HepG2 (cell line): ENCODE data around the gene STC2. TPM values are rescaled to one million over a fixed set of nuclear protein-coding genes. Genes with fewer than 3 reads are reported as not detected.
A peak's percentile ranks its signal among the peaks of the same experiment; 100 is the strongest.

ENCODE experiments used
- ATF1 ChIP-seq: IDR thresholded peaks from 2 replicates; pipeline ENCODE4 v1.6.1; 2016; ENCODE audit warnings: mild to moderate bottlenecking, control low read depth
- CBX2 ChIP-seq, 2 experiments: fragments of 200-600 bp in 1 of 2; sonication (generic); formaldehyde crosslinking in 1 of 2; IDR thresholded peaks; 2 replicates each; pipeline versions ENCODE4 v1.7.0 to v1.8.1; 2018 to 2022; ENCODE audit warnings: low read depth in 2 of 2, low read length in 1 of 2, mild to moderate bottlenecking in 1 of 2, missing genetic modification reagents in 1 of 2
- CCAR2 ChIP-seq: fragments of 200-400 bp; formaldehyde crosslinking; optimal IDR thresholded peaks from 2 replicates; pipeline ENCODE3; 2018; ENCODE audit warnings: low read depth, mild to moderate bottlenecking, low read length, moderate library complexity
- DR1 ChIP-seq: sonication (generic); formaldehyde crosslinking; IDR thresholded peaks from 2 replicates; pipeline ENCODE4 v1.8.0; 2021; ENCODE audit warnings: mild to moderate bottlenecking, missing genetic modification reagents, inconsistent platforms
- ELF4 ChIP-seq: sonication (generic); formaldehyde crosslinking; IDR thresholded peaks from 2 replicates; pipeline ENCODE4 v1.5.0; 2020; ENCODE audit warnings: missing genetic modification reagents, mild to moderate bottlenecking, moderate library complexity, borderline replicate concordance
- ETV5 ChIP-seq: IDR thresholded peaks from 2 replicates; pipeline ENCODE4 v1.6.1; 2018; ENCODE audit warnings: missing biosample characterization, missing genetic modification reagents, inconsistent platforms, borderline replicate concordance
- FIP1L1 ChIP-seq: fragments of 200-400 bp; formaldehyde crosslinking; IDR thresholded peaks from 2 replicates; pipeline ENCODE4 v1.6.1; 2018; ENCODE audit warnings: low read depth, mild to moderate bottlenecking, low read length, moderate library complexity, borderline replicate concordance; ENCODE audit not compliant: insufficient read depth
- HIVEP1 ChIP-seq: sonication (generic); formaldehyde crosslinking; IDR thresholded peaks from 2 replicates; pipeline ENCODE4 v1.4.0; 2020; ENCODE audit warnings: mild to moderate bottlenecking, missing genetic modification reagents
- KAT7 ChIP-seq: IDR thresholded peaks from 2 replicates; pipeline ENCODE4 v1.6.1; 2018; ENCODE audit warnings: borderline replicate concordance, missing compliant biosample characterization
- KMT2A ChIP-seq: sonication (generic); formaldehyde crosslinking; IDR thresholded peaks from 2 replicates; pipeline ENCODE4 v1.4.0; 2020; ENCODE audit warnings: missing genetic modification reagents
- RCOR2 ChIP-seq: IDR thresholded peaks from 2 replicates; pipeline ENCODE4 v1.6.1; 2016; ENCODE audit warnings: missing biosample characterization, missing genetic modification reagents
- SMAD1 ChIP-seq: sonication (generic); formaldehyde crosslinking; IDR thresholded peaks from 2 replicates; pipeline ENCODE4 v1.4.0; 2020; ENCODE audit warnings: missing genetic modification reagents, low read depth, mild to moderate bottlenecking, borderline replicate concordance
- SP5 ChIP-seq: IDR thresholded peaks from 2 replicates; pipeline ENCODE4 v1.6.1; 2016; ENCODE audit warnings: low read depth, borderline replicate concordance
- TBX3 ChIP-seq: fragments of 450-650 bp; IDR thresholded peaks from 2 replicates; pipeline ENCODE4 v1.6.1; 2017; ENCODE audit warnings: antibody characterized with exemption, mild to moderate bottlenecking, inconsistent platforms, borderline replicate concordance
- YY1 ChIP-seq: IDR thresholded peaks from 2 replicates; pipeline ENCODE4 v1.6.1; 2011; ENCODE audit warnings: low read length, low read depth, moderate library complexity, mild to moderate bottlenecking; ENCODE audit not compliant: insufficient read depth, insufficient replicate concordance
- ZKSCAN5 ChIP-seq: sonication (generic); formaldehyde crosslinking; IDR thresholded peaks from 2 replicates; pipeline ENCODE4 v1.5.1; 2020; ENCODE audit warnings: mild to moderate bottlenecking, missing genetic modification reagents
- ZNF292 ChIP-seq: sonication (generic); formaldehyde crosslinking; IDR thresholded peaks from 2 replicates; pipeline ENCODE4 v1.8.1; 2022; ENCODE audit warnings: mild to moderate bottlenecking, low read depth, missing genetic modification reagents, borderline replicate concordance
- ZNF30 ChIP-seq: sonication (generic); formaldehyde crosslinking; IDR thresholded peaks from 2 replicates; pipeline ENCODE4 v1.5.0; 2020; ENCODE audit warnings: mild to moderate bottlenecking, missing genetic modification reagents
- ZNF446 ChIP-seq: sonication (generic); formaldehyde crosslinking; IDR thresholded peaks from 2 replicates; pipeline ENCODE4 v1.5.0; 2020; ENCODE audit warnings: mild to moderate bottlenecking, missing genetic modification reagents
- ZNF552 ChIP-seq: sonication (generic); formaldehyde crosslinking; IDR thresholded peaks from 2 replicates; pipeline ENCODE4 v1.9.0; 2022; ENCODE audit warnings: missing genetic modification reagents, mild to moderate bottlenecking, borderline replicate concordance
- ZNF777 ChIP-seq: sonication (generic); formaldehyde crosslinking; IDR thresholded peaks from 2 replicates; pipeline ENCODE4 v1.4.0; 2020; ENCODE audit warnings: missing genetic modification reagents
- ZNF850 ChIP-seq: sonication (generic); formaldehyde crosslinking; conservative IDR thresholded peaks from 2 replicates; pipeline ENCODE4 v1.9.0; 2021; ENCODE audit warnings: mild to moderate bottlenecking, missing genetic modification reagents
- polyA plus RNA-seq, 8 experiments: library from polyadenylated mRNA; depleted of rRNA in 3 of 8; stranded (reverse) in 7 of 8; unstranded in 1 of 8; fragments of >200 nt; fragmentation: Illumina TruSeq in 4 of 8; extraction: Trizol in 4 of 8; gene quantifications; 2 replicates each; pipeline versions ENCODE4 v1.2.1 to v1.2.3, GENCODE V29; 2011 to 2016; ENCODE audit warnings: low read depth in 4 of 8, missing spikeins in 1 of 8, mixed read lengths in 1 of 8; ENCODE audit not compliant: insufficient read depth in 1 of 8
- total RNA-seq, 5 experiments: library from RNA; depleted of rRNA; stranded (reverse); fragments of >200 nt; fragmentation: Illumina TruSeq; extraction: Trizol; gene quantifications; 2 replicates each; pipeline ENCODE4 v1.2.3, GENCODE V29; 2016; ENCODE audit warnings: low read depth in 1 of 5
- TF ChIP-seq, protein P1 (sequence below): sonication (generic); formaldehyde crosslinking; IDR thresholded peaks from 2 replicates; pipeline ENCODE4 v1.4.0; 2020; ENCODE audit warnings: mild to moderate bottlenecking, missing genetic modification reagents, borderline replicate concordance
- TF ChIP-seq, protein P2 (sequence below): sonication (generic); formaldehyde crosslinking; IDR thresholded peaks from 2 replicates; pipeline ENCODE4 v1.5.0; 2020; ENCODE audit warnings: missing genetic modification reagents
- TF ChIP-seq, protein P3 (sequence below): sonication (generic); formaldehyde crosslinking; IDR thresholded peaks from 2 replicates; pipeline ENCODE4 v1.4.0; 2020; ENCODE audit warnings: missing genetic modification reagents, low read depth, mild to moderate bottlenecking, borderline replicate concordance
- TF ChIP-seq, protein P4 (sequence below): sonication (generic); formaldehyde crosslinking; IDR thresholded peaks from 2 replicates; pipeline ENCODE4 v1.4.0; 2020; ENCODE audit warnings: mild to moderate bottlenecking, missing genetic modification reagents

Gene STC2
- total and polyA plus RNA-seq, 2 of the 13 experiments (the other 11 are each of a cell fraction or from before 2014, with no cell fraction given): 27.1 to 69.2 TPM

DNA sequence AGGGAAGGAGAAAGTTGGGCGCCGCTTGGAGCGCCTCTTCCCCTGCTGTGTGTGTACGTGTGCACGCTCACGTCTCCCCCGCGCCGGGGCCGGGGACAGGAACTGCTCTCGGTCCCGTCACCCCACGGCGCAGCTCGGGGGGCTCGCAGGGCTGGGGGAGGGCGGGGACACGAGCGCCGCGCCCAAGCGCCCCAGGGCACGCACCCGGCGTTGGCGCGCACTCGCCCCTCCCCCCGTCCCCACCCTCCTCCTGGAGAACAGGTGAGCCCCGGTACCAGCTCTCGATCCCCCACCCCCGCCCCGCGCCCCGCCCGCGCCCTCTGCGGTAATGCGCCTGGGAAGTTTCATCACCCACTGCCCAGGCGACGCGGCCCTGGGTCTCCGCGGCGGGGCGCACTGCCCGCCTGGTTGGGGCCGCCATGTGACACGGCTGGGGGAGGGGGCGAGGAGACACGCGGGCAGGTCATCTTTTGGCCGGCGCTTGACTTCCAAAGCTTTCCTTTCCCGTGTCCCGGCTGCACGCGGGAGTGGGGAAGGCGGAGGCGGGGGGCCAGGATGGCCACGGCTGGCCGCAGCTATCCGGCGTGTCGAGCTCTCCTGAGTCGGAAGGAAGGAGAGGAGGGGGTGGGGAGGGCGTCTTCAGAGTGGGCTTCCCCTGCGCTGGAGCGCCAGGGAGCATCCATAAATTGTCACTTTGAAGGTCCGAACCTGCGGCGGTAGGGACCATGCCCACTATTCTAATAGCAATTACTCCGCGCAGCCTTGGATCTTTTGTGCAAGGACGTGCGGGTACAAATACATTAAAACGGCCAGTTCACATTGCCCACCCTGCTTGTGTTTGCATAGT lies 1.5 kb upstream of the STC2 start (continued):
- TF ChIP-seq FIP1L1 (no peak), HIVEP1 (CRISPR knock-in tag) (peak; percentile 86; the same call in 1 of the 2 replicates), ZNF30 (CRISPR knock-in tag) (no peak), KMT2A (CRISPR knock-in tag) (no peak), KAT7 (CRISPR knock-in tag) (0 out of 2 replicates have a peak, but pooled peaks have one; percentile 16), ETV5 (CRISPR knock-in tag) (peak; percentile 61; the same call in 1 of the 2 replicates), CCAR2 (no peak), ZKSCAN5 (CRISPR knock-in tag) (no peak), SP5 (CRISPR knock-in tag) (peak; percentile 52; the same call in 1 of the 2 replicates), DR1 (CRISPR knock-in tag) (no peak), ZNF446 (CRISPR knock-in tag) (no peak), RCOR2 (CRISPR knock-in tag) (no peak), ZNF292 (CRISPR knock-in tag) (no peak), ELF4 (CRISPR knock-in tag) (no peak), ATF1 (CRISPR knock-in tag) (no peak), ZNF850 (CRISPR knock-in tag) (no peak), CBX2 (IDR thresholded peaks at IDR 0.05; ENCODE audit: low read depth, low read length) (no peak), CBX2 (CRISPR knock-in tag; IDR thresholded peaks at IDR 0.05; ENCODE audit: low read depth) (no peak), TBX3 (no peak), YY1 (no peak), SMAD1 (no peak), ZNF777 (no peak), ZNF552 (CRISPR knock-in tag) (no peak)
- TF ChIP-seq, protein P1, sequence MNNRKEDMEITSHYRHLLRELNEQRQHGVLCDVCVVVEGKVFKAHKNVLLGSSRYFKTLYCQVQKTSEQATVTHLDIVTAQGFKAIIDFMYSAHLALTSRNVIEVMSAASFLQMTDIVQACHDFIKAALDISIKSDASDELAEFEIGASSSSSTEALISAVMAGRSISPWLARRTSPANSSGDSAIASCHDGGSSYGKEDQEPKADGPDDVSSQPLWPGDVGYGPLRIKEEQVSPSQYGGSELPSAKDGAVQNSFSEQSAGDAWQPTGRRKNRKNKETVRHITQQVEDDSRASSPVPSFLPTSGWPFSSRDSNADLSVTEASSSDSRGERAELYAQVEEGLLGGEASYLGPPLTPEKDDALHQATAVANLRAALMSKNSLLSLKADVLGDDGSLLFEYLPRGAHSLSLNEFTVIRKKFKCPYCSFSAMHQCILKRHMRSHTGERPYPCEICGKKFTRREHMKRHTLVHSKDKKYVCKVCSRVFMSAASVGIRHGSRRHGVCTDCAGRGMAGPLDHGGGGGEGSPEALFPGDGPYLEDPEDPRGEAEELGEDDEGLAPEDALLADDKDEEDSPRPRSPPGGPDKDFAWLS (CRISPR knock-in tag): no peak
- TF ChIP-seq, protein P2, sequence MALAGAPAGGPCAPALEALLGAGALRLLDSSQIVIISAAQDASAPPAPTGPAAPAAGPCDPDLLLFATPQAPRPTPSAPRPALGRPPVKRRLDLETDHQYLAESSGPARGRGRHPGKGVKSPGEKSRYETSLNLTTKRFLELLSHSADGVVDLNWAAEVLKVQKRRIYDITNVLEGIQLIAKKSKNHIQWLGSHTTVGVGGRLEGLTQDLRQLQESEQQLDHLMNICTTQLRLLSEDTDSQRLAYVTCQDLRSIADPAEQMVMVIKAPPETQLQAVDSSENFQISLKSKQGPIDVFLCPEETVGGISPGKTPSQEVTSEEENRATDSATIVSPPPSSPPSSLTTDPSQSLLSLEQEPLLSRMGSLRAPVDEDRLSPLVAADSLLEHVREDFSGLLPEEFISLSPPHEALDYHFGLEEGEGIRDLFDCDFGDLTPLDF (CRISPR knock-in tag): no peak
- TF ChIP-seq, protein P3, sequence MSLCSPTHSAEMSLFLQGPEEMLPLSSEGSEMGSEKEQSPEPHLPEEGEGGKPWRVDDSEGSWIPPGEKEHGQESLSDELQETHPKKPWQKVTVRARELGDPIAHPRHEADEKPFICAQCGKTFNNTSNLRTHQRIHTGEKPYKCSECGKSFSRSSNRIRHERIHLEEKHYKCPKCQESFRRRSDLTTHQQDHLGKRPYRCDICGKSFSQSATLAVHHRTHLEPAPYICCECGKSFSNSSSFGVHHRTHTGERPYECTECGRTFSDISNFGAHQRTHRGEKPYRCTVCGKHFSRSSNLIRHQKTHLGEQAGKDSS (CRISPR knock-in tag): no peak; the same call in 1 of the 2 replicates
- TF ChIP-seq, protein P4, sequence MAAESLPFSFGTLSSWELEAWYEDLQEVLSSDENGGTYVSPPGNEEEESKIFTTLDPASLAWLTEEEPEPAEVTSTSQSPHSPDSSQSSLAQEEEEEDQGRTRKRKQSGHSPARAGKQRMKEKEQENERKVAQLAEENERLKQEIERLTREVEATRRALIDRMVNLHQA: no peak
